GM21737 (cell line): Measurements from ENCODE around the gene TPI1.
A peak's percentile ranks its signal among the peaks of the same experiment; 100 is the strongest.
"Not testable (repeated sequence)": the region's sequence is repeated elsewhere in the genome, so short reads cannot be mapped to it uniquely, and the experiment has no call there.

Experiments used
- ATAC-seq: cut with Tn5 transposase; IDR thresholded peaks from one replicate; pipeline ENCODE4 v1.9.1; 2021; ENCODE audit warnings: mild to moderate bottlenecking, moderate library complexity; ENCODE audit not compliant: unreplicated experiment

Gene TPI1

GRCh38 chr12:6889775-6890573, 22.6 kb downstream of the TPI1 start:
- ATAC-seq, result not testable (repeated sequence)

DNA sequence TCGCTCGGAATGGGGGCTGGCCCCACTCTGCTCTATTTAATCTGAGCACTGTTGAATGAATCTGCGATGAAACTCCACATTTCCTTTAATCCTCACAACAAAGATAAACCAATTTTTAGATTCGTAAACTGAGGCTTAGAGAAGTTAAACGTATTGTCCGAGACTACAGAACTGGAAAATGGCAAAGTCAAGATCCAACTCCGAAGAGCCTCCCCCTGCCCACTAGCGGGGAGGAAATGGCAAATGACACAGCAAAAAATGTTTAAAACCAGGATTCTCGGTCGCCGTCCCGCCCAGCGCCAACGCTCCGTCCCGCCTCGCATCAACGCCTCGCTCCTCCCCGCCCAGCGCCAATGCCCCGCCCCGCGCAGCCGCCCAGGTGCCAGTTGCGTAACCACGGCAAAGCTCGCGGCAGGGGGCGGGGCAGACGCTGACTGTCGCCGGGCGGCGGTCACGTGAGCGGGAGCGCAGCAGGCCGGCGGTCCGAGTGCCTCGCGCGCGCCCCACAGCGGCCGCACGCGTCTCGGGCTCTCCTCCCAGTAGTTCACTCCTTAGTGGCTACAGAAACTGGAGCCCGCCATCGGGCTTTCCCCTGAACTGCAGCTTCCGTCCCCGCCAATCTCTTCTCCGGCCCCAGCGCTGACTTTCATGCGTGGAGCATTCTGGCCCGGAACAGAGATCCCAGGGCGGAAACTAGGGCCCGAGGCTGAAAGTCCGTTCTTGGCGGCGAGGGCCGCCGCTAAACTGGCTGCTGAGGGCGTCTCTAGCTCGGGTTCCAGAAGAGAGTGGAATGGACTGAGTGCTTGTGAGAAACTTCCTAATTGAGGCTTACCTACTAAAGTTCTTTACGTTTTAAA, 23.7 kb downstream of the TPI1 start:
- peak; percentile 92 for ATAC-seq

DNA sequence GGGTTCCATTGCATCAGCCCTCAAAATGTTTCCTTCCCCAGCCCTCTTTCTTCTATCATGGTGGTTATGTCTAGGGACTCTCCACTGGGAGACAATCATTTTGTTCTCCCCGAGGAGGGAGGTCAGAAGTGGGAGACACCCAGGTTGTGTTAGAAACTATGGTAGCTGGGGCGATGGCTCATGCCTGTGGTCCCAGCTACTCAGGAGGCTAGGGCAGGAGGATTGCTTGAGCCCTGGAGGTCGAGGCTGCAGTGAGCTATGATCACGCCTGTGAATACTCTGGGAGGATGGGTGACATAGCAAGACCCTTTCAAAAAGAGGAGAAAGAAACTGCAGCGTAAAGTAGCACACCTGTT, 24.3 kb downstream of the TPI1 start:
- no peak for ATAC-seq

DNA sequence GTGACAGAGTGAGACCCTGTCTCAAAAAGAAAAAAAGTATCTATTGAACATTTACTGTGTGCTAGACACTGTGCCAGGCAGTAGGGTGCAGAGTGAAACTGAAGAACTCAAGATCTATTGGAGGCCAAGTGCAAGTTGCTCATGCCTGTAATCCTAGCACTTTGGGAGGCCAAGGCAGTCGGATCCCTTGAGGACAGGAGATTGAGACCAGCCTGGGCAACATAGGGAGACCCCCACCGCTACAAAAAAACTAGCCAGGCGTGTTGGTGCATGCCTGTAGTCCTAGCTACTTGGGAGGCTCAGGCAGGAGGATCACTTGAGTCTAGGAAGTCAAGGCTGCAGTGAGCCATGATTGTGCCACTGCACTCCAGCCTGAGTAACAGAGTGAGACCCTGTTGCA, 25.4 kb downstream of the TPI1 start:
- not testable (repeated sequence) for ATAC-seq

GRCh38 chr12:6894321-6894720, 27.0 kb downstream of the TPI1 start:
- ATAC-seq, result no peak

GRCh38 chr12:6896846-6897435, 29.6 kb downstream of the TPI1 start:
- ATAC-seq, result no peak

- ATAC-seq, result no peak
Measured at GRCh38 chr12:6899427-6899826, 32.1 kb downstream of the TPI1 start.

DNA sequence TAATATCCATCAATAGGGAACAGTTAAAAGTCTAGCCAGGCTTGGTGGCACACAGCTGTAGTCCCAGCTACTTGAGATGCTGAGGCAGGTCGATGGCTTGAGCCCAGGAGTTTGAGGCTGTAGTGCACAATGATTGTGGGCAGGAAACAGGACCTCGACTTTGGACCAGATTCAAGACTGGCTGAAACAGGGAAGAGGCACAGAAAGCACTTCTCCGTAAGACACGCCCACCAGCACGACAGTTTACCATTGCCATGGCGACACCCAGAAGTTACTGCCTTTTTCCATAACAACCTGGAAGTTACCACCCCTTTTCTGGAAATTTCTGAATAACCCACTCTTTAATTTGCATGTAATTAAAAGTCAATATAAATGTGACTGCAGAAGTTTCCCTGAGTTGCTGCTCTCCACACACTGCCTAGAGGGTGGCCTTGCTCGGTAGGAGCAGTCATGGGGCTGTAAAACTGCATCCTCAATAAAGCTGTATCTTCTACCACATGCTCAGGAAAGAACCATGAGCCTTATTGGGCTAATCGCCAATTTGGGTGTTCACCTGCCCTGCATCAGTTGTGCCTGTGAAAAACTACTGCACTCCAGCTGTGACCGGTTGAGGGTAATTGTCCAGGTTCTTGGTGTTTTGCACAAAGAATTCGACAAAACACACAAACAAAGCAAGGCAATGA, 32.6 kb downstream of the TPI1 start:
- ATAC-seq, result no peak

DNA sequence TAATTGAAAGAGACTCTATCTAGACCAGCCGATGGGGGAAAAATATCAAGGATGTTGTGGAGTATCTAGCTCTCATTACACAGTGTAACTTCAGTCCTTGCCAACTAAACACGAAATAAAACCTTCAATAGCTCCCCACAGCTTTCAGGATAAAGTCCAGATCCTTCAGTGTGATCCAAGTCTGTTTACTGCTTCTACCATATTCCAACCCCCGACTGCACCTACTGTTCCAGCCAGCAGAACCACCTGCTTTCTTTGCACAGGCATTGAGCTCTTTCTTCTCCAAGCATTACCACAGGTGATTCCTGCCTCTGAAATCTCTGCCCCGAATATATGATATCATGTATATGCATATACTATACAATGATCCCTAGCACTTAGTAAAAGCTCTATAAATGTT, 35.1 kb downstream of the TPI1 start:
- ATAC-seq, result no peak

- ATAC-seq, result no peak
Measured at GRCh38 chr12:6903722-6904121, 36.4 kb downstream of the TPI1 start.

- peak; percentile 88 for ATAC-seq
Measured at GRCh38 chr12:6904280-6905276, 37.2 kb downstream of the TPI1 start, which contains the start of gene LRRC23. Gene LRRC23, plus strand, starts transcription at chr12:6904822. Its CDS starts 812 bp downstream, at chr12:6905634.

DNA sequence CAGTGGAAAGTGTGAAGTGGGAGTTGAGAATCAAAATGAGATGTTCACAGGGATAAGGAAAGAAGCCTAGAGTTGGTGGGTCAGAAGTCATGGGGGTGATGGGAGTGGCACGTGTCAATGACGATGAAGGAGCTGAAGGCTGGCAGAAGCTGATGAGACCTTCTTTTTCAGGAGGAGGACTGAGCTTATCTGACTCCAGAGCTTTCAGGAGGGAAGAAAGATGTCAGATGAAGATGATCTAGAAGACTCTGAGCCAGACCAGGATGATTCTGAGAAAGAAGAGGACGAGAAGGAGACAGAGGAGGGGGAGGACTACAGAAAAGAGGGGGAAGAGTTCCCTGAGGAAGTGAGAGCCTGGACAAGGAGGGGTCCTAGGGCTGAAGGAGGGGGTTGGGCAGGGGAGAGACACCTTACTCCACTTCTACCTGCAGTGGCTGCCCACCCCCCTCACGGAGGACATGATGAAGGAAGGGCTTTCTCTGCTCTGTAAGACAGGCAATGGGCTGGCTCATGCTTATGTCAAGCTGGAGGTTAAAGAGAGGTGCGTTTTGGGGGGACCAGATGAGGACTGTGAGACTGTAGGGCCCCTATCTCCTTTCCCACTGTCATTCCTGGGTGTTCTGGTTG, 38.2 kb downstream of the TPI1 start:
- ATAC-seq, result no peak

DNA sequence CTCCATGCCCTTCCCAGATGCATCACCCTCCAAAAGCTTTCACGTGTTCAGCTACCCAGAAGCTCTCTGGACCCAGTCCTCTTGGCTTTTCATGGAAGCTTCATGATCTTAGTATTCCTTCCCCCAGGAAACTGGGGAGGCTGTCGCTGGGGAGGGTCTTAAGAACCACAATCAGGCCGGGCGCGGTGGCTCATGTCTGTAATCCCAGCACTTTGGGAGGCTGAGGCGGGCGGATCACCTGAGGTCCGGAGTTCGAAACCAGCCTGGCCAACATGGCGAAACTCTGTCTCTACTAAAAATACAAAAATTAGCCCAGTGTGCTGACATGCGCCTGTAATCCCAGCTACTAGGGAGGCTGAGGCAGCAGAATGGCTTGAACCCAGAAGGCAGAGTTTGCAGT, 40.8 kb downstream of the TPI1 start:
- ATAC-seq, result not testable (repeated sequence)

- no peak for ATAC-seq
Measured at GRCh38 chr12:6909421-6910145, 42.3 kb downstream of the TPI1 start.

DNA sequence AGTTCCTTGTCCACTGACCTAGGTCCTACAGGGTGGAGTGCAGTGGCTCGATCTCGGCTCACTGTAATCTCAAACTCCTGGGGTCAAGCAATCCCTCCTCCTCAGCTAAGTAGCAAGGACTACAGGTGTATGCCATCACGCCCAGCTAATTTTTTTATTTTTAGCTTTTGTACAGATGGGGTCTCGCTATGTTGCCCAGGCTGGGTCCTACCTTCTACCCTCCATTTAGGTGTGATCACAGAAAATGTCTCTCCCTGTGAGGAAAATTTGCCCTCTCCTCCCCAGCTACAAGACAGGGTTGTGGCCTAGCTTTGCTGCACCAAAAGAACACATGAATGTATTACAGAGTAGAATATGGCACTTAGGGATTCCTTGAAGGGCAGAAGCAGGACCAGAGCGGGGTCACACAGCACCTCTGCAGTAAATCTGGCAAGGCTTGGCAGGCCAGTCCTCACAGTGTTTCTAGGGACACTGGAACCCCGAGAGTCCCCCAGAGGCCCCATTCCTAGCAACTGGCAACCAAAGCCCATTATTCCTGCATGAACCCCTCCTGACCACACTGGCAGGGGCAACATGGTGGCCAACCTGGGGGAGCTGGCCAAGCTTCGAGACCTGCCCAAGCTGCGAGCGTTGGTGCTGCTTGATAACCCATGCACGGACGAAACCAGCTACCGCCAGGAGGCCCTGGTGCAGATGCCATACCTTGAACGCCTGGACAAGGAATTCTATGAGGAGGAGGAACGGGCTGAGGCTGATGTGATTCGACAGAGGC, 45.0 kb downstream of the TPI1 start:
- ATAC-seq, result no peak

GRCh38 chr12:6914246-6914946, 47.1 kb downstream of the TPI1 start, which contains the start of gene ENO2:
Gene ENO2, plus strand, starts transcription at chr12:6914580. Its CDS starts 1,253 bp downstream, at chr12:6915833.
- peak; percentile 61 for ATAC-seq
